GM18498 (cell line): Measurements from ENCODE around the gene G6PC3.

Experiments
- ATAC-seq: cut with Tn5 transposase; IDR thresholded peaks from one replicate; pipeline ENCODE4 v1.9.1; 2021; ENCODE audit warnings: mild to moderate bottlenecking, moderate library complexity; ENCODE audit not compliant: unreplicated experiment

Gene G6PC3

GRCh38 chr17:44059101-44059892 is 11.2 kb upstream of the G6PC3 start:
- ATAC-seq = no peak

- ATAC-seq = no peak
Observed at GRCh38 chr17:44061446-44061845, 9.1 kb upstream of the G6PC3 start.

- no peak for ATAC-seq
Observed at GRCh38 chr17:44062871-44063270, 7.7 kb upstream of the G6PC3 start.

GRCh38 chr17:44063704-44064639 is 6.6 kb upstream of the G6PC3 start:
- no peak for ATAC-seq

- no peak for ATAC-seq
Observed at GRCh38 chr17:44065668-44066203, 4.8 kb upstream of the G6PC3 start.

- ATAC-seq = peak; percentile 78
Observed at GRCh38 chr17:44066204-44066930, 4.2 kb upstream of the G6PC3 start, which contains the start of gene LSM12. Gene LSM12, minus strand, starts transcription at chr17:44066671. Its CDS starts 84 bp downstream, at chr17:44066587.

- no peak for ATAC-seq
Observed at GRCh38 chr17:44067545-44067940, 3.0 kb upstream of the G6PC3 start.

GRCh38 chr17:44069974-44070454 is 521 bp upstream of the G6PC3 start:
- no peak for ATAC-seq

- no peak for ATAC-seq
Observed at GRCh38 chr17:44071198-44071520, 624 bp downstream of the G6PC3 start.

GRCh38 chr17:44071772-44072171 is 1.2 kb downstream of the G6PC3 start:
- ATAC-seq = no peak

- no peak for ATAC-seq
Observed at GRCh38 chr17:44074231-44074910, 3.8 kb downstream of the G6PC3 start.

- ATAC-seq = no peak
Observed at GRCh38 chr17:44074911-44075285, 4.4 kb downstream of the G6PC3 start.

GRCh38 chr17:44075598-44076293 is 5.2 kb downstream of the G6PC3 start:
- ATAC-seq = no peak

- ATAC-seq = no peak
Observed at GRCh38 chr17:44076716-44077594, 6.4 kb downstream of the G6PC3 start.

GRCh38 chr17:44077595-44077909 is 7.0 kb downstream of the G6PC3 start:
- ATAC-seq = no peak

- ATAC-seq = no peak
Observed at GRCh38 chr17:44078412-44078811, 7.9 kb downstream of the G6PC3 start.

GRCh38 chr17:44079877-44080821 is 9.6 kb downstream of the G6PC3 start:
- ATAC-seq = no peak

- no peak for ATAC-seq
Observed at GRCh38 chr17:44081681-44082080, 11.1 kb downstream of the G6PC3 start.
